MCF 10A (cell line): Measurements from ENCODE around the gene STX1B. TPM values are rescaled to one million over a fixed set of nuclear protein-coding genes. Genes with fewer than 3 reads are reported as not detected.

Source experiments
- BruUV-seq: library from RNA; stranded (reverse); fragments of 400-500 nt; replicated peaks from 2 replicates; lab custom pipeline; 2021; lab: Mats Ljungman, UMichigan
- CTCF ChIA-PET: fragments of 300-600 bp; sonication (Branson Sonifier 250); formaldehyde crosslinking; extraction: SDS; loops from one replicate; lab custom pipeline; 2021; ENCODE audit warnings: antibody characterized with exemption, inconsistent platforms; lab: Yijun Ruan, JAX
- POLR2A ChIA-PET: fragments of 300-600, 350-650 bp; sonication (Branson Sonifier 250); formaldehyde crosslinking; extraction: SDS; loops from one replicate; lab custom pipeline; 2020; ENCODE audit warnings: antibody characterized with exemption, inconsistent platforms; lab: Yijun Ruan, JAX
- DNase-seq: peaks from one replicate; pipeline ENCODE4 v3.0.0-alpha.2; 2018; ENCODE audit not compliant: unreplicated experiment
- H3K27ac Mint-ChIP-seq: one replicate; pipeline ENCODE4 v1.8.0; 2022; ENCODE audit warnings: mild to moderate bottlenecking, low read depth, mixed read lengths; ENCODE audit not compliant: unreplicated experiment
- H3K27me3 Mint-ChIP-seq: one replicate; pipeline ENCODE4 v1.8.0; 2022; ENCODE audit warnings: mixed read lengths; ENCODE audit not compliant: insufficient read depth, unreplicated experiment
- H3K36me3 Mint-ChIP-seq: one replicate; pipeline ENCODE4 v1.8.0; 2022; ENCODE audit warnings: mild to moderate bottlenecking, moderate library complexity, mixed read lengths; ENCODE audit not compliant: insufficient read depth, unreplicated experiment
- H3K4me1 Mint-ChIP-seq: one replicate; pipeline ENCODE4 v1.8.0; 2022; ENCODE audit warnings: mixed read lengths; ENCODE audit not compliant: insufficient read depth, unreplicated experiment
- H3K4me3 Mint-ChIP-seq: one replicate; pipeline ENCODE4 v1.8.0; 2022; ENCODE audit warnings: mild to moderate bottlenecking, moderate library complexity, mixed read lengths; ENCODE audit not compliant: unreplicated experiment
- H3K9me3 Mint-ChIP-seq: one replicate; pipeline ENCODE4 v1.8.0; 2022; ENCODE audit warnings: mixed read lengths; ENCODE audit not compliant: unreplicated experiment
- intact Hi-C: fragments of 100-400 bp; cut with micrococcal nuclease; formaldehyde crosslinking; loops from 2 replicates; pipeline ENCODE4 v1.14.1; 2022
- total RNA-seq: library from RNA; stranded (reverse); gene quantifications from 2 replicates; pipeline ENCODE4 v1.2.3, GENCODE V29; 2022
- TF ChIP-seq, protein P1 (sequence below): fragments of 200-600 bp; IDR thresholded peaks from one replicate; pipeline ENCODE4 v1.8.0; 2022; ENCODE audit warnings: antibody characterized with exemption, mild to moderate bottlenecking; ENCODE audit not compliant: unreplicated experiment

STX1B gene
- total RNA-seq, 1 experiment from 2014 or later, result 0.42 TPM

DNA sequence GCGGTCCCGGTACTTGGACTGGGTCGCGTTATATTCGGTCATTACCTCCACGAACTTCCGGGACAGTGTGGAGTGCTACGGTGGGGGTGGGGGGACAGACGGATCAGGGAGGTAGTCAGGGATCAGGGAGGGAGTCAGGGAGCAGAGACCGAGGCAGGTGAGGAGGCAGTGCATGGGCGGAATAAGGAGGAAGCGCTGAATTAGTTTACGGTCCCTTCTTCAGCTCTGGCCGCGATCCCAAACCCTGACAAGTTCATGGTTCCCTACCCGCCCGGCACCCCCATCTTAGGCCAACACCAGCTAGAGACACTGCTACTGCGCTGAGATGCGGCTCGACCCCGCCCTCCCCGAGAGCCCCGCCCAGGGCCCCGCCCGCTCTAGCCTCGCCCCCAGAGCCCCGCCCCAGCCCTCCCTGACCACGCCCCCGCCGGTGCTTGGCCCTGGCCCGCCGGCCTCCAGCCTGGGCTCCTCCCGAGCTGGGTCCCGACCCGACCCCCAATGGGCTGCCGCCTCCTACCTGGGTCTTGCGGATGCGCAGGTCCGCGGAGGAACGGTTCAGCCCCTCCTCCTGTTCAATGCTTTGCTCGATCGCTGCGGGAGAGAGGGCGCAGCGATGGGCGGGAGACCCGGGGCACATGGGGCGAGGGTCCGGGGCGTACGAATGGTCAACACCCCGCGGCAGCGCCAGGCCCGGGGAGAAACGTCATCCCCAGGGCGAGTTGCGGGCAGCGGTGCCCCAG is 13.3 kb downstream of the STX1B start:
- POLR2A ChIA-PET, result interaction anchor here (0.7 to 1.4 kb wide), 4 partner anchors 36 to 144 kb away, joined by 3 to 9 read pairs (median 4); partner anchors contain the start of genes STX4, ZNF646 and ZNF668
- intact Hi-C loops, result loop anchor here (2.0 to 5.0 kb wide), 2 partner anchors 35 to 76 kb away; partner anchors contain the start of gene STX4
- Mint-ChIP-seq H3K27me3 (no peaks in the 10 kb centered on the region), H3K4me3 (peak overlapping the region; percentile 78), H3K9me3 (no peaks in the 10 kb centered on the region), H3K27ac (peak overlapping the region; percentile 42), H3K36me3 (no peaks in the 10 kb centered on the region), H3K4me1 (peaks cover 11% of the 10 kb centered on the region)
- TSS peak; percentile 57 for BruUV-seq
- TF ChIP-seq, protein P1, sequence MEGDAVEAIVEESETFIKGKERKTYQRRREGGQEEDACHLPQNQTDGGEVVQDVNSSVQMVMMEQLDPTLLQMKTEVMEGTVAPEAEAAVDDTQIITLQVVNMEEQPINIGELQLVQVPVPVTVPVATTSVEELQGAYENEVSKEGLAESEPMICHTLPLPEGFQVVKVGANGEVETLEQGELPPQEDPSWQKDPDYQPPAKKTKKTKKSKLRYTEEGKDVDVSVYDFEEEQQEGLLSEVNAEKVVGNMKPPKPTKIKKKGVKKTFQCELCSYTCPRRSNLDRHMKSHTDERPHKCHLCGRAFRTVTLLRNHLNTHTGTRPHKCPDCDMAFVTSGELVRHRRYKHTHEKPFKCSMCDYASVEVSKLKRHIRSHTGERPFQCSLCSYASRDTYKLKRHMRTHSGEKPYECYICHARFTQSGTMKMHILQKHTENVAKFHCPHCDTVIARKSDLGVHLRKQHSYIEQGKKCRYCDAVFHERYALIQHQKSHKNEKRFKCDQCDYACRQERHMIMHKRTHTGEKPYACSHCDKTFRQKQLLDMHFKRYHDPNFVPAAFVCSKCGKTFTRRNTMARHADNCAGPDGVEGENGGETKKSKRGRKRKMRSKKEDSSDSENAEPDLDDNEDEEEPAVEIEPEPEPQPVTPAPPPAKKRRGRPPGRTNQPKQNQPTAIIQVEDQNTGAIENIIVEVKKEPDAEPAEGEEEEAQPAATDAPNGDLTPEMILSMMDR, result no peak
- DNase-seq, result peak; percentile 79
- CTCF ChIA-PET, result interaction anchor here (4.6 kb wide), 1 partner anchor 13 kb away, joined by 43 read pairs; the partner anchor contains the start of gene HSD3B7

DNA sequence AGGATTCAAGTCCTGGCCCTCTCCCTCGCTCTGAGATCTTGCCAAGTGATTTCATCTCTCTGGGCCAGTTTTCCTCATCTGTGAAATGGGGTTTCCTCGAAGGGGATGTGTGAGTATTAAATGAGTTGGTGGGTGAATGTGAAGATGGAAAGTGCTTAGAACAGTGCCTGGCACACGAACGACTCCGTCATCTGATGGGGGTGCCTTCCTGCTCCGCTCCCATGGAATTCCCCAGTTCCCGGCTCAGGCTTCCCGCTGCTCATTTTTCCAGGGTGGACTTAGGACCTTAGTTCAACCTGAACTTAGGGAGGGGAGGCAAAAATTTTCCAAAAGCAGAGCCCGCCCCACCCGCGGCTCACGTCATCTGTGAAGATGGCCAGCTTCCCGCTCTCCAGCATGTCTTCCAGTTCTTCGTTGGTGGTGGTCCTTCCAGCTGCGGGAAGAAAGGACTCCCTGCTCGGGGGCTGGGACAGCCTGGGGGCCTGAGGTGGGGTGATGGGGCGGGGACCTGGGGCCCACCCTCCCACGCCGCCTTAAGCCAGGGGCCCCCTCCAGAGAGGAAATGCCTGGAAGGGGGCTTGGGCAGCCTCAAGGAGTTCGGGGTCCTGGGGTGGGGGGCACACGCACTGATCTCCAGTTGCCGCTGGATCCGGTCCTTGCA is 14.0 kb downstream of the STX1B start:
- H3K4me3 Mint-ChIP-seq, result peak overlapping the region; percentile 78
- H3K9me3 Mint-ChIP-seq, result no peaks in the 10 kb centered on the region
- BruUV-seq, result no TSS peak
- TF ChIP-seq, protein P1, result no peak
- intact Hi-C loops, result loop anchor here (2.0 to 5.0 kb wide), 2 partner anchors 36 to 76 kb away; partner anchors contain the start of gene STX4
- no peaks in the 10 kb centered on the region for H3K27me3 Mint-ChIP-seq
- H3K4me1 Mint-ChIP-seq, result peaks cover 11% of the 10 kb centered on the region
- ChIA-PET POLR2A (interaction anchor here (0.9 to 1.4 kb wide), 3 partner anchors 37 to 145 kb away, joined by 3 to 9 read pairs (median 3); partner anchors contain the start of genes STX4, ZNF646 and ZNF668), CTCF (interaction anchor here (4.6 kb wide), 1 partner anchor 12 kb away, joined by 43 read pairs; the partner anchor contains the start of gene HSD3B7)
- H3K36me3 Mint-ChIP-seq, result no peaks in the 10 kb centered on the region
- peak overlapping the region; percentile 42 for H3K27ac Mint-ChIP-seq
- DNase-seq, result no peak

DNA sequence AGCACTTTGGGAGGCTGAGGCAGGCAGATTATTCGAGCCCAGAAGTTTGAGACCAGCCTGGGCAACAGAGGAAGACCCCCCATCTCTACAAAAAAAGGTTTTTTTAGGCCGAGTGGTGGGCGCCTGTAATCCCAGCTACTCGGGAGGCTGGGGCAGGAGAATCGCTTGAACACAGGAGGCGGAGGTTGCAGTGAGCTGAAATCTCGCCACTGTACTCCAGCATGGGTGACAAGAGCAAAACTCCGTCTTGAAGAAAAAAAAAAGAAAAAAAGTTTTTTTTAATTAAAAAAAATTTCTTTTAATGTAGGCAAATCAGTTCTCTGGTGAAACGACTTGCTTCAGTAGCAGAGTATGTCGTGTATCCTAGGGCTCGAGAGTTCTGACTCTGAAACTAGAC is 14.5 kb downstream of the STX1B start:
- no TSS peak for BruUV-seq
- no peak overlapping the region for H3K27ac Mint-ChIP-seq
- POLR2A ChIA-PET, result interaction anchor here (1.4 kb wide), 1 partner anchor 146 kb away, joined by 3 read pairs; no protein-coding TSS in a partner anchor
- no peaks in the 10 kb centered on the region for H3K36me3 Mint-ChIP-seq
- CTCF ChIA-PET, result interaction anchor here (4.6 kb wide), 1 partner anchor 12 kb away, joined by 43 read pairs; the partner anchor contains the start of gene HSD3B7
- H3K4me1 Mint-ChIP-seq, result peaks cover 11% of the 10 kb centered on the region
- H3K27me3 Mint-ChIP-seq, result no peaks in the 10 kb centered on the region
- TF ChIP-seq, protein P1, result no peak
- intact Hi-C loops, result loop anchor here (2.0 to 5.0 kb wide), 2 partner anchors 36 to 77 kb away; partner anchors contain the start of gene STX4
- DNase-seq, result no peak
- H3K4me3 Mint-ChIP-seq, result peak overlapping the region; percentile 78
- H3K9me3 Mint-ChIP-seq, result no peaks in the 10 kb centered on the region
